Fibroblast of villous mesenchyme (primary cell): ENCODE results near the gene SEC14L2. TPM values are rescaled to one million over a fixed set of nuclear protein-coding genes. Genes with fewer than 3 reads are reported as not detected.
A peak's percentile ranks its signal among the peaks of the same experiment; 100 is the strongest.

Experiments
- DNase-seq: peaks from one replicate; pipeline ENCODE4 v3.0.0-alpha.2; 2010; ENCODE audit warnings: low read depth
- H3K4me3 ChIP-seq: 2 replicates; pipeline ENCODE4 v1.5.1; 2011; ENCODE audit warnings: low read depth, mild to moderate bottlenecking, low read length
- CTCF ChIP-seq: IDR thresholded peaks from 2 replicates; pipeline ENCODE4 v1.5.1; 2012; ENCODE audit warnings: low read depth, mild to moderate bottlenecking, low read length; ENCODE audit not compliant: insufficient read depth
- total RNA-seq: library from RNA; depleted of rRNA; stranded (reverse); fragments of >200 nt; gene quantifications from 2 replicates; pipeline ENCODE4 v1.2.3, GENCODE V29; 2012

Gene SEC14L2
- total RNA-seq, 1 donor = 9.5 TPM

- no peak for TF ChIP-seq CTCF
- no peak for DNase-seq
- H3K4me3 ChIP-seq = no peak overlapping the region
Measured at GRCh38 chr22:30385942-30386341, 10.9 kb upstream of the SEC14L2 start.

GRCh38 chr22:30386608-30386959 is 10.2 kb upstream of the SEC14L2 start:
- no peak for DNase-seq
- TF ChIP-seq CTCF = no peak

GRCh38 chr22:30386960-30387827 is 9.6 kb upstream of the SEC14L2 start, which contains the start of gene RNF215:
RNF215 (minus strand) TSS chr22:30387411; CDS start chr22:30387313, 98 bp downstream.
- H3K4me3 ChIP-seq = peak within 1 kb of the TSS; percentile 70
- TF ChIP-seq CTCF = peak; percentile 81
- peak; percentile 74 for DNase-seq

More at GRCh38 chr22:30386608-30386959, 10.2 kb upstream of the SEC14L2 start:
- H3K4me3 ChIP-seq = peak overlapping the region; percentile 70

GRCh38 chr22:30390974-30391691 is 5.7 kb upstream of the SEC14L2 start:
- TF ChIP-seq CTCF = peak; percentile 81
- peak; percentile 72 for DNase-seq

GRCh38 chr22:30392661-30393321 is 4.0 kb upstream of the SEC14L2 start:
- no peak for DNase-seq
- TF ChIP-seq CTCF = no peak
- no peak overlapping the region for H3K4me3 ChIP-seq

More at GRCh38 chr22:30390974-30391691, 5.7 kb upstream of the SEC14L2 start:
- H3K4me3 ChIP-seq = no peak overlapping the region

- no peak overlapping the region for H3K4me3 ChIP-seq
- no peak for TF ChIP-seq CTCF
- no peak for DNase-seq
Measured at GRCh38 chr22:30393322-30393680, 3.5 kb upstream of the SEC14L2 start.
